Ovary (tissue), 9 donors: ENCODE measurements around the gene KCNK6. TPM values are rescaled to one million over a fixed set of nuclear protein-coding genes. Genes with fewer than 3 reads are reported as not detected.

ENCODE experiments used
- DNase-seq, 5 donors: peaks; one replicate each; pipeline ENCODE4 v3.0.0-alpha.2; 2019 to 2020
- H3K27ac ChIP-seq, 2 donors: fragments of 200-600 bp; one replicate each; pipeline versions ENCODE4 v1.5.1 to v1.8.0; 2019 to 2022
- H3K27me3 ChIP-seq: fragments of 200-600 bp; one replicate; pipeline ENCODE4 v1.8.0; 2022
- H3K36me3 ChIP-seq: fragments of 200-600 bp; sonication (generic); one replicate; pipeline ENCODE4 v1.5.1; 2019
- H3K4me1 ChIP-seq: one replicate; pipeline ENCODE4 v1.8.1; 2013; ENCODE audit warnings: mild to moderate bottlenecking, moderate library complexity; ENCODE audit not compliant: insufficient read depth
- H3K4me3 ChIP-seq: fragments of 200-600 bp; sonication (generic); one replicate; pipeline ENCODE4 v1.5.1; 2017
- H3K9me3 ChIP-seq, 2 donors: fragments of 200-600 bp in 1 of 2; sonication (generic) in 1 of 2; one replicate each; pipeline versions ENCODE4 v1.5.1 to v1.8.1; 2013 to 2019; ENCODE audit warnings: mild to moderate bottlenecking in 1 of 2, moderate library complexity in 1 of 2
- EP300 ChIP-seq: sonication (generic); formaldehyde crosslinking; IDR thresholded peaks from one replicate; pipeline ENCODE4 v1.6.1; 2017; ENCODE audit warnings: antibody characterized with exemption
- POLR2A ChIP-seq: fragments of 450-650 bp; IDR thresholded peaks from one replicate; pipeline ENCODE4 v1.6.1; 2017; ENCODE audit warnings: antibody characterized with exemption, mild to moderate bottlenecking, moderate library complexity
- WGBS, 3 donors: extraction: QIAGEN DNeasy Blood & Tissue Kit in 1 of 3; methylation state at CpG; one replicate each; pipeline versions ENCODE4 v1.1.5 to v1.1.7; 2013 to 2017; 5-methylcytosine and 5-hydroxymethylcytosine counted together
- intact Hi-C, 4 donors: fragments of 100-400 bp; cut with DNase I; formaldehyde crosslinking; loops; one replicate each; pipeline versions ENCODE4 v1.11.0 to v1.15.1; 2022 to 2023
- polyA plus RNA-seq, 2 donors: library from polyadenylated mRNA; stranded (reverse); fragments of 200-250 nt in 1 of 2; fragments of 350-450 nt in 1 of 2; fragmentation: Illumina TruSeq in 1 of 2; extraction: RNeasy Lipid Tissue Mini Kit (QIAGEN cat#74804) in 1 of 2; gene quantifications; one replicate each; pipeline ENCODE4 v1.2.3, GENCODE V29; 2013 to 2014
- total RNA-seq, 7 donors: library from RNA; depleted of rRNA in 2 of 7; stranded (reverse); fragments of >200 nt in 2 of 7; fragmentation: NEBNext Ultra II Directional in 3 of 7; extraction: Animal tissue kit (Norgen Biotek cat#: 25700) in 3 of 7; gene quantifications; one replicate each; pipeline versions ENCODE4 v1.1.0 to v1.2.4, GENCODE V29; 2016 to 2023
- TF ChIP-seq, protein P1 (sequence below), 3 donors: fragments of 450-650 bp in 2 of 3; fragments of 200-600 bp in 1 of 3; IDR thresholded peaks; one replicate each; pipeline versions ENCODE4 v1.5.1 to v1.8.0; 2016 to 2022; ENCODE audit warnings: antibody characterized with exemption in 3 of 3, mild to moderate bottlenecking in 1 of 3
- donor health status: DM: no; HTN: no; CAD: no; lungs with moderate emphysema.
- donor health status: DM: no; HTN: no; CAD: no.
- donor health status: Bipolar disorder and iron deficiency.
- donor health status: DM: yes; HTN: yes; CAD: no.
- donor health status: DM: no; HTN: no; CAD: no.
- donor health status: DM: yes; HTN: yes; CAD: no.

Gene KCNK6
- total and polyA plus RNA-seq, 9 donors, result 6.0 to 30.1 (median 16.4) TPM

DNA sequence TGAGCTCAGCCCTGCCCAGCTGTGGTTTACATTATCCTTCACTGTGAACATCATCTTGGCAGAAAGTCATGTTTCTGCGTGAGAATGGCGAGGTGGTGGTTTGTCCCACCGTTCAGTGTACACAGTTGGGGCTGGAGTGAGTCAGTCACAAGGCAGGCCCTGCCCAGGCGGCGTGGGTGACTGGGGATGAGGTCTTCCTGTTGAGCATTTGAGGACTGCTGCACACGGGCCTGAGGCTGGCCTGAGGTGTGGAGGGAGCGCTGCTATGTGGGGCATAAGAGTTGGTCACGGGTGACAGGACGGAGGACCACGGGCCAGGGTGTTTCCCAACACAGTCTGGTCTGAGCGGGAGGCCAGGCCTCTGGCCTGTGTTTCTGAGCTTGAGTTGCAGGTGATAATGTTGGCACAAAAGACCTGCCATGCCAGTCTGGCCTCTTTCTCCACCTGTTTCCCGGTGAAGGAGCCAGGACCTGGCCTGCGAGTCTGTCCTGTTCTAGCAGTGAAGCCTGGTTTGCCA, 29.0 kb upstream of the KCNK6 start:
- TF ChIP-seq, protein P1, sequence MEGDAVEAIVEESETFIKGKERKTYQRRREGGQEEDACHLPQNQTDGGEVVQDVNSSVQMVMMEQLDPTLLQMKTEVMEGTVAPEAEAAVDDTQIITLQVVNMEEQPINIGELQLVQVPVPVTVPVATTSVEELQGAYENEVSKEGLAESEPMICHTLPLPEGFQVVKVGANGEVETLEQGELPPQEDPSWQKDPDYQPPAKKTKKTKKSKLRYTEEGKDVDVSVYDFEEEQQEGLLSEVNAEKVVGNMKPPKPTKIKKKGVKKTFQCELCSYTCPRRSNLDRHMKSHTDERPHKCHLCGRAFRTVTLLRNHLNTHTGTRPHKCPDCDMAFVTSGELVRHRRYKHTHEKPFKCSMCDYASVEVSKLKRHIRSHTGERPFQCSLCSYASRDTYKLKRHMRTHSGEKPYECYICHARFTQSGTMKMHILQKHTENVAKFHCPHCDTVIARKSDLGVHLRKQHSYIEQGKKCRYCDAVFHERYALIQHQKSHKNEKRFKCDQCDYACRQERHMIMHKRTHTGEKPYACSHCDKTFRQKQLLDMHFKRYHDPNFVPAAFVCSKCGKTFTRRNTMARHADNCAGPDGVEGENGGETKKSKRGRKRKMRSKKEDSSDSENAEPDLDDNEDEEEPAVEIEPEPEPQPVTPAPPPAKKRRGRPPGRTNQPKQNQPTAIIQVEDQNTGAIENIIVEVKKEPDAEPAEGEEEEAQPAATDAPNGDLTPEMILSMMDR (IDR thresholded peaks at IDR 0.05), result no peak
- TF ChIP-seq EP300 (no peak), POLR2A (no peak)
- Histone ChIP-seq H3K27me3 (no peaks in the 10 kb centered on the region), H3K4me1 (peaks cover 2% of the 10 kb centered on the region), H3K27ac (no peak overlapping the region), H3K36me3 (no peaks in the 10 kb centered on the region), H3K9me3 (no peaks in the 10 kb centered on the region), H3K4me3 (no peak overlapping the region)
- 74 to 80% (median 76%) methylated on average over 13 of the region's 13 CpGs for whole genome bisulfite sequencing, 3 donors
- intact Hi-C loops, result no loop called here
- no peak for DNase-seq

DNA sequence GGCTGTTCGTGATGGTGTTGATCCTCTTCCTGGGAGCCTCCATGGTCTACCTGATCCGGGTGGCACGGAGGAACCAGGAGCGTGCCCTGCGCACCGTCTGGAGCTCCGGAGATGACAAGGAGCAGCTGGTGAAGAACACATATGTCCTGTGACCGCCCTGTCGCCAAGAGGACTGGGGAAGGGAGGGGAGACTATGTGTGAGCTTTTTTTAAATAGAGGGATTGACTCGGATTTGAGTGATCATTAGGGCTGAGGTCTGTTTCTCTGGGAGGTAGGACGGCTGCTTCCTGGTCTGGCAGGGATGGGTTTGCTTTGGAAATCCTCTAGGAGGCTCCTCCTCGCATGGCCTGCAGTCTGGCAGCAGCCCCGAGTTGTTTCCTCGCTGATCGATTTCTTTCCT, 27.8 kb upstream of the KCNK6 start:
- no peaks in the 10 kb centered on the region for H3K27me3 ChIP-seq
- WGBS, 3 donors, result 54 to 64% (median 63%) methylated on average over 15 of the region's 15 CpGs
- H3K36me3 ChIP-seq, result no peaks in the 10 kb centered on the region
- no peak overlapping the region for H3K4me3 ChIP-seq
- TF ChIP-seq EP300, result no peak
- DNase-seq, result no peak
- H3K9me3 ChIP-seq, result no peaks in the 10 kb centered on the region
- H3K27ac ChIP-seq, result no peak overlapping the region
- H3K4me1 ChIP-seq, result no peaks in the 10 kb centered on the region
- intact Hi-C loops, result no loop called here

DNA sequence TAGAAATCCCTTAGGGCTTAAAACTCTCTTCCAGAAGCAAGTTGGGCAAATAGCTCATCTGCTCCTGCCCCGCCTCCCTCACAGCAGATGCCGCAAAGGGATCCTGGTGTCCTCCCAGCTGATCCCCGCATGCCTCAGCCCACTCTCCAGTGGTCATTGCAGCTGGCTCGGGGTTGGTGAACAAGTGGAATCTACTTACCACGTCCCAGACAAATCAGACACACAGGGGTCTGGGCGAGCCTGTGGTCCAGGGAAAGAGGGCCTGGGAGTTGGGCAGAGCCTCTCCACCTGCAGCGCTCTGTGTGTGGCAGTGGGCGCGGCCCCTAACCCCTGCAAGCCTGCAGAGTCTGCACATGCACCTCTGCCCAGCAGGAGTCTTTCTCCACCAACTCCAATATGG, 26.4 kb upstream of the KCNK6 start:
- no peaks in the 10 kb centered on the region for H3K4me1 ChIP-seq
- no peaks in the 10 kb centered on the region for H3K36me3 ChIP-seq
- DNase-seq, result no peak
- intact Hi-C loops, result no loop called here
- TF ChIP-seq EP300 (no peak), POLR2A (no peak)
- TF ChIP-seq, protein P1 (IDR thresholded peaks at IDR 0.05), result no peak
- H3K27me3 ChIP-seq, result no peaks in the 10 kb centered on the region
- no peak overlapping the region for H3K27ac ChIP-seq
- H3K4me3 ChIP-seq, result no peak overlapping the region
- WGBS, 3 donors, result 92 to 95% (median 93%) methylated on average over 9 of the region's 9 CpGs
- H3K9me3 ChIP-seq, result no peaks in the 10 kb centered on the region

DNA sequence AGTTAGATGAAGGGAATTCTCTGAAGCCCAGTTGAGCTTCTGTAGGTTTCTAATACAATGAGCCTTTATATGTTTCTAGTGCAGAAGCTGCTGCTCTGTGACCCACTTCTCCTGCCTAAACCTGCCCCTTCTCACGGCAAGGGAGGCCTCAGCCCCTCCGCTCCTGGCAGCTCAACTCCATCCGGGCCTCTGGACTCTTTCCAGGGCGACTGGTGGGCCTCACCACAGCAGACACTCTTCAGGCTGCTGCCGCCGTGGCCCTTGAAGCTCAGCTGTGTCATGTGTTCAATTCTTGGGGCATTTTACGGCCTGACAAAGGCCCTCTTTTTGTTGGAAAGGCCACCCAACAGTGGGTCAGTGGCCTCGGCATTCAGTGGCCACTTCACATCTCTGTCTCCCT, 25.6 kb upstream of the KCNK6 start:
- Histone ChIP-seq H3K4me3 (no peak overlapping the region), H3K9me3 (no peaks in the 10 kb centered on the region), H3K36me3 (no peaks in the 10 kb centered on the region), H3K27me3 (no peaks in the 10 kb centered on the region), H3K4me1 (no peaks in the 10 kb centered on the region), H3K27ac (no peak overlapping the region)
- WGBS, 3 donors, result 78 to 88% (median 83%) methylated on average over 8 of the region's 8 CpGs
- no peak for TF ChIP-seq EP300
- TF ChIP-seq POLR2A, result no peak
- TF ChIP-seq, protein P1 (IDR thresholded peaks at IDR 0.05), result no peak
- no peak for DNase-seq
- intact Hi-C loops, result no loop called here

DNA sequence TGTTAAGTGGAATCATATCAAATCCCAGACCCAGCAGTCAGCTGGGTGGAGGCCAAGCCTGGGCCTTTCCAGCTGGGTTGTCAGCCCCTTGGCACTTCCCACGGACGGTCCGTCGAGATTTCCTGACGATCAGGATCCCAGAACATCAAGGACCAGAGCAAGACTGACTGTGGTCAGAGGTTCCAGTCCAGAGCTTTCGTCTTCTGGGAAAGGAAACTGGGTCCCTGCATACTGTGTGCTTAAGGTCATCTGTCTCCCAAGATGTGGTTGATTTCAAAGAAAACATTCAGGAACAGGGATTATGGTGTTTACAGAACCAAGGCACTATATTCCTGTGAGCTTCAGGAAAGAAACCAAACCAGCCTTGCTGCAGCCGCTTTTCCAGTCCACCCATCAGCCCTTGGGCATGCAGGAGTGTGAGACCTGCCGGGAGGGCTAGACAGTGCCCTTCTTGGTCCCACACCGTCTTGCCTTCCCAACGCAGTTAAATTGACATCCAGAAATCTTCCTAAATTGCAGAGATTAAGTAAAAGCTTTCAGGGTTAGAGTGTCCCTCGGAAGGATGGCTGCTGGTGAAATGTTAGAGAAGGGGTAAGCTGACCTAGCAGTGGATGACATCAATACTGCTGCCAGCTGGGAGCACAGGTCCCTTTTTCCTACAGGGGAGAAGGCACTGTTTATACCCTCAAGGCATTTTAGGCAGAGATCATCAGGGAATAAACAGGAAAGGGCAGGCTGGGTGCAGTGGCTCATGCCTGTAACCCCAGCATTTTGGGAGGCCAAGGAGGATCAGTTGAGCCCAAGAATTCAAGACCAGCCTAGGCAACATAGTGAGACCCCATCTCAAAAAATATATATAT, 20.6 kb upstream of the KCNK6 start:
- intact Hi-C loops, result no loop called here
- Histone ChIP-seq H3K4me3 (no peak overlapping the region), H3K9me3 (no peaks in the 10 kb centered on the region), H3K27ac (peak overlapping the region in 1 of 2 donors; percentile 21), H3K4me1 (no peaks in the 10 kb centered on the region), H3K27me3 (no peaks in the 10 kb centered on the region), H3K36me3 (no peaks in the 10 kb centered on the region)
- TF ChIP-seq POLR2A (no peak), EP300 (no peak)
- TF ChIP-seq, protein P1 (IDR thresholded peaks at IDR 0.05), result no peak
- 26 to 31% (median 31%) methylated on average over 11 of the region's 11 CpGs for WGBS, 3 donors
- no peak for DNase-seq
